Dendritic cell treated with granulocyte-macrophage colony-stimulating factor and Interleukin-4, amounts not matched to agents 40 ng/mL and 50 ng/mL, for 4 days (primary cell): ENCODE results near the gene RHOT1.
A peak's percentile ranks its signal among the peaks of the same experiment; 100 is the strongest.
"Not testable (repeated sequence)": the region's sequence is repeated elsewhere in the genome, so short reads cannot be mapped to it uniquely, and the experiment has no call there.

Experiments used
- H3K27ac Mint-ChIP-seq: one replicate; pipeline ENCODE4 v1.8.0; 2022; ENCODE audit warnings: mild to moderate bottlenecking, mixed read lengths
- H3K27me3 Mint-ChIP-seq: one replicate; pipeline ENCODE4 v1.8.0; 2022; ENCODE audit warnings: mild to moderate bottlenecking, mixed read lengths
- H3K36me3 Mint-ChIP-seq: one replicate; pipeline ENCODE4 v1.8.0; 2022; ENCODE audit warnings: low read depth, mixed read lengths
- H3K4me1 Mint-ChIP-seq: one replicate; pipeline ENCODE4 v1.8.0; 2022; ENCODE audit warnings: low read depth, mixed read lengths
- H3K4me3 Mint-ChIP-seq: one replicate; pipeline ENCODE4 v1.8.0; 2022; ENCODE audit warnings: mild to moderate bottlenecking, moderate library complexity, mixed read lengths
- H3K9me3 Mint-ChIP-seq: one replicate; pipeline ENCODE4 v1.8.0; 2022; ENCODE audit warnings: mixed read lengths
- intact Hi-C: fragments of 100-400 bp; cut with micrococcal nuclease; formaldehyde crosslinking; loops from one replicate; pipeline ENCODE4 v1.15.0; 2022

Gene RHOT1

GRCh38 chr17:32249475-32249874, 107.2 kb downstream of the RHOT1 start:
- no peak overlapping the region for H3K27ac Mint-ChIP-seq
- intact Hi-C loops: no loop called here
- peaks cover 4% of the 10 kb centered on the region for H3K27me3 Mint-ChIP-seq
- no peaks in the 10 kb centered on the region for H3K9me3 Mint-ChIP-seq
- peaks cover 18% of the 10 kb centered on the region for H3K4me1 Mint-ChIP-seq
- H3K4me3 Mint-ChIP-seq: no peak overlapping the region
- no peaks in the 10 kb centered on the region for H3K36me3 Mint-ChIP-seq

GRCh38 chr17:32253117-32253611, 110.9 kb downstream of the RHOT1 start:
- H3K27me3 Mint-ChIP-seq: peaks cover 35% of the 10 kb centered on the region
- H3K4me1 Mint-ChIP-seq: peaks cover 6% of the 10 kb centered on the region
- intact Hi-C loops: loop anchor here (1.0 to 5.0 kb wide), 2 partner anchors 66 to 99 kb away; partner anchors contain the start of gene ZNF207
- no peaks in the 10 kb centered on the region for H3K9me3 Mint-ChIP-seq
- no peaks in the 10 kb centered on the region for H3K36me3 Mint-ChIP-seq
- no peak overlapping the region for H3K4me3 Mint-ChIP-seq
- no peak overlapping the region for H3K27ac Mint-ChIP-seq

- Mint-ChIP-seq H3K9me3 (no peaks in the 10 kb centered on the region), H3K27ac (no peak overlapping the region), H3K27me3 (peaks cover 57% of the 10 kb centered on the region), H3K4me3 (no peak overlapping the region), H3K36me3 (no peaks in the 10 kb centered on the region), H3K4me1 (peaks cover 12% of the 10 kb centered on the region)
- intact Hi-C loops: no loop called here
These were observed 113.9 kb downstream of the RHOT1 start for GRCh38 chr17:32256012-32256700.

GRCh38 chr17:32256701-32257019, 114.4 kb downstream of the RHOT1 start:
- Mint-ChIP-seq H3K27me3 (peaks cover 62% of the 10 kb centered on the region), H3K27ac (no peak overlapping the region), H3K36me3 (no peaks in the 10 kb centered on the region), H3K9me3 (no peaks in the 10 kb centered on the region), H3K4me1 (peaks cover 12% of the 10 kb centered on the region), H3K4me3 (no peak overlapping the region)
- intact Hi-C loops: no loop called here

DNA sequence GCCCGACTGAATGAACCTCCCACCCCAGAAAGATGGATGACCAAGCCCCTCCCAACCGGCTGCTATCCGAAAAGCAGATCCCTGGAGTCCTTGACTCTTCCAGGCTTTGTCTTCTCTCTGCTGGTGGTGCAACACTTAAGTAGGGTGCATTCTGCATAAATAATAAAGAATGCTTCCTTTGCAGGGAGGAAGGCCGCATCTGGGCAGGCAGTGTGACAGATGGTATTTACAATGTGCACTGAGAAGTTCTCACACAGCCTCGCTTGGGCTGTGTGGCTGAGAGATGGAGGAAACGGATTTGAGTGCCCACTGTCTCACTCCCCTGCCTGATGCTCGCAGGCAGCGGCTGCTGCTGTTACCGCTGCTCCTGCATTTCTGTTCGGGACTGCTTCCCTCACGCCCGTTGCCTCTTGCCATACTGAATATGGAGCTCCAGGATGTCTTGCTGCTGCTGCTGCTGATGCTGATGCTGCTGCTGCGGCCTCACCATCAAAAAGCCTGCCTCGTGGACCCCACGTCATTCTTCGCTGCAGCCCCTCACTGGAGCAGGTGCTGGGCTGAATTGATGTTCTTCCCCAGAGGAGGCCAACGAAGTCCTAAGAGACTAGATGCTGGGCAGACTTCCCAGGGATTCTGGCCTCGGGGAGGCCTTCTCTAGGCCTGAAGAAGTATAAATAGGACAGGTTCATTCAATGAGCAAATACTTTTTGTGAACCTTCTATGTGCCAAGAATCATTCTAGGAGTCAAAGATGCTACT, 116.3 kb downstream of the RHOT1 start:
- peaks cover 81% of the 10 kb centered on the region for H3K27me3 Mint-ChIP-seq
- H3K36me3 Mint-ChIP-seq: no peaks in the 10 kb centered on the region
- intact Hi-C loops: no loop called here
- H3K4me1 Mint-ChIP-seq: peaks cover 12% of the 10 kb centered on the region
- H3K9me3 Mint-ChIP-seq: no peaks in the 10 kb centered on the region
- H3K27ac Mint-ChIP-seq: no peak overlapping the region
- no peak overlapping the region for H3K4me3 Mint-ChIP-seq

DNA sequence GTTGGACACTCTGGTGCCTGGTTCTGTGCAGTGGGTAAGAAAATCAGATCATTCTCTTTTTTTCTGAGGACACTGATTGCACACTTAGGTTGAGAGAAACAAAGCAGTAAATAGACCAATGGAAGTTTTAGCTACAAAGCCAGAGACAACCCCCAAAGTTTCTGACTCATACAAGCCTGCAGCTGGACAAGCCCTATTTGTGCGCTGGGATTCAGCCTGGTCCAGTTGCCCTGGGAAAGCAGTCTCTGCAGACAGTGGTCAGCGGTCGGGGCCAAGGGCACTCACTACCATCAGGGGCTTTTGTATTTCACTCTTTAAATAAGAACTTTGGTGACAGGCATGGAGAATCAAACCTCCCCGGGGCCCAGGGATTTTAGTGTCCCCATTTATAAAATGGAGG, 117.3 kb downstream of the RHOT1 start:
- Mint-ChIP-seq H3K9me3 (no peaks in the 10 kb centered on the region), H3K27me3 (peaks cover 87% of the 10 kb centered on the region), H3K36me3 (no peaks in the 10 kb centered on the region), H3K27ac (no peak overlapping the region), H3K4me1 (peaks cover 17% of the 10 kb centered on the region), H3K4me3 (no peak overlapping the region)
- intact Hi-C loops: no loop called here

- intact Hi-C loops: no loop called here
- peaks cover 19% of the 10 kb centered on the region for H3K4me1 Mint-ChIP-seq
- H3K36me3 Mint-ChIP-seq: no peaks in the 10 kb centered on the region
- no peak overlapping the region for H3K4me3 Mint-ChIP-seq
- H3K27ac Mint-ChIP-seq: no peak overlapping the region
- H3K9me3 Mint-ChIP-seq: no peaks in the 10 kb centered on the region
- peaks cover 83% of the 10 kb centered on the region for H3K27me3 Mint-ChIP-seq
These were observed 119.1 kb downstream of the RHOT1 start for GRCh38 chr17:32261417-32261736.

- intact Hi-C loops: no loop called here
- no peak overlapping the region for H3K27ac Mint-ChIP-seq
- no peaks in the 10 kb centered on the region for H3K9me3 Mint-ChIP-seq
- peaks cover 25% of the 10 kb centered on the region for H3K4me1 Mint-ChIP-seq
- no peak overlapping the region for H3K4me3 Mint-ChIP-seq
- H3K36me3 Mint-ChIP-seq: no peaks in the 10 kb centered on the region
- peaks cover 83% of the 10 kb centered on the region for H3K27me3 Mint-ChIP-seq
These were observed 119.7 kb downstream of the RHOT1 start for GRCh38 chr17:32261936-32262510.

DNA sequence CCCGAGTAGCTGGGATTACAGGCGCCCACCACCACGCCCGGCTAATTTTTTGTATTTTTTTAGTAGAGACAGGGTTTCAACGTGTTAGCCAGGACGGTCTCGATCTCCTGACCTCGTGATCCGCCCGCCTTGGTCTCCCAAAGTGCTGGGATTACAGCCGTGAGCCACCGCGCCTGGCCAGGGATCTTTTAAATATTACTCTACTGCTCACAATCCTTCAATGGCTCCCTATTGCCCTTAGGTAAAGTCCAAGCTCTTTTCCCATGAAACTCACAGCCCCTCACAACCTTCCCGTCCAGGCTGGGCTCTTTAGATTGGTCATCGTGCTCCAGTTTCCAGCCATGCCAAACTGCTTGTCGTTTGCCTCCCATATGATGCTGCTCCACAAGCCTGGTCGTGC, 121.2 kb downstream of the RHOT1 start:
- H3K4me3 Mint-ChIP-seq, H3K36me3 Mint-ChIP-seq, intact Hi-C loops, H3K27ac Mint-ChIP-seq, H3K9me3 Mint-ChIP-seq: not testable (repeated sequence)
- Mint-ChIP-seq H3K27me3 (peaks cover 82% of the 10 kb centered on the region), H3K4me1 (peaks cover 35% of the 10 kb centered on the region)

DNA sequence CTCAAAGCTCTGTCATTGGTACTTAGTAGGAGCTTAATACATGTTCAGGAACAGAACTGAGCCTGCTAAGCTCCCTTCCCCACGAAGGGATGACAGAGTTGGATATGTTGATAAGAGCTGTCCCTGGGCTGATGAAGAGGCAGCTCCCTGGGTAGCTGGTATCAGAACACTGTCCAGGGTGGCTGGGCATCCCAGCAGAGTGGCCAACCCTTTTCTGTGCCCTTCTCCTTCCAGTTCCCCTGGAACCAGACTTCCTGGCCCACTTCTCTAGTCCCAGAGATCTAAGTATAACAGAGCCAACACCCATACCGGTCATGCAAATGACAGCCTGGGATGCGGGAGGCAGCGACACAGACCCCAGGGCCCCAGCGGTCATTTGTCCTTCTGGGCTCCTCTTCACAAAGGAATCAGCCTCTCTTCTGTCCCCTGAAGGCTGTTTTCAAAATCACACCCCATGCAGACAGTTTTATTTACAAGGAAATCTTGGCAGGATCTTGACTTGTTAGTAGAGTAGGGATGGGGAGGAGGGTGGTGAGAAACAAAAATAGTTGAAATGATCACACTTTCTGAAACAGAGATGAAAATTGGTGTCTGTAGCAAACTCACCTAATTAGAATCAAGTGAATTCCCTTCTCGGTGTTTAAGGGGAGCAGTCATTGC, 122.0 kb downstream of the RHOT1 start:
- Mint-ChIP-seq H3K36me3 (no peaks in the 10 kb centered on the region), H3K4me3 (no peak overlapping the region), H3K9me3 (no peaks in the 10 kb centered on the region), H3K27ac (no peak overlapping the region), H3K4me1 (peaks cover 37% of the 10 kb centered on the region), H3K27me3 (peaks cover 85% of the 10 kb centered on the region)
- intact Hi-C loops: no loop called here

DNA sequence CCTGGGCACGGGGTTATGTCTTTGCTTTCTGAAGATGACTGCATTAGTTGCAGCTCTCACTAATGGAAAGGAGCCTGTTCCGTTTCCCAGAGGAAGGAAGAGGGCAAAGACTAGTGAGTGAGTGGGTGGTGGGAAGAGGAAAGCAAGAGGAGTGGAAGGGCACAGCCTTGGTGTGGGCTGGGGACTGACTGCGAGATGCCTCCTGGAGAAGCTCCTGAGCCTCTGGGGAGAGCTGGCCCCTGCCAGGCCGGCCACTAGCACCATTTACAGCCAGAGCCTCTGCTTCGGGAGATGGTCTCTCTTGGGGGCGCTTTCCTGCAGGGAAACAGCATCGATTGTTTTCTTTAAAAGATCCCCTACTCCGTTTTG, 122.5 kb downstream of the RHOT1 start:
- Mint-ChIP-seq H3K27me3 (peaks cover 85% of the 10 kb centered on the region), H3K9me3 (no peaks in the 10 kb centered on the region), H3K4me3 (no peak overlapping the region), H3K4me1 (peaks cover 37% of the 10 kb centered on the region), H3K27ac (no peak overlapping the region), H3K36me3 (no peaks in the 10 kb centered on the region)
- intact Hi-C loops: no loop called here

- no peak within 1 kb of the TSS for H3K27ac Mint-ChIP-seq
- peak within 1 kb of the TSS; percentile 75 for H3K4me3 Mint-ChIP-seq
- H3K27me3 Mint-ChIP-seq: peaks cover 87% of the 10 kb centered on the region
- peaks cover 37% of the 10 kb centered on the region for H3K4me1 Mint-ChIP-seq
- intact Hi-C loops: no loop called here
- H3K36me3 Mint-ChIP-seq: no peaks in the 10 kb centered on the region
- H3K9me3 Mint-ChIP-seq: no peaks in the 10 kb centered on the region
These were observed 123.1 kb downstream of the RHOT1 start, which contains the start of gene RHBDL3 for GRCh38 chr17:32265192-32265923. TSS of gene RHBDL3 (plus strand) at chr17:32265832. CDS start at chr17:32266190, 358 bp downstream.

GRCh38 chr17:32266051-32266388, 123.7 kb downstream of the RHOT1 start:
- intact Hi-C loops: no loop called here
- H3K4me3 Mint-ChIP-seq: peak overlapping the region; percentile 75
- H3K27ac Mint-ChIP-seq: no peak overlapping the region
- no peaks in the 10 kb centered on the region for H3K36me3 Mint-ChIP-seq
- peaks cover 87% of the 10 kb centered on the region for H3K27me3 Mint-ChIP-seq
- no peaks in the 10 kb centered on the region for H3K9me3 Mint-ChIP-seq
- peaks cover 37% of the 10 kb centered on the region for H3K4me1 Mint-ChIP-seq
